H1 (cell line): ENCODE results near the gene TRIM9. TPM values are rescaled to one million over a fixed set of nuclear protein-coding genes. Genes with fewer than 3 reads are reported as not detected.

ENCODE experiments used
- CTCF ChIA-PET: fragments of 300-600 bp; sonication (Branson Sonifier 250); formaldehyde crosslinking; loops from one replicate; lab custom pipeline; 2021; ENCODE audit not compliant: partially characterized antibody; lab: Charles Lee
- POLR2A ChIA-PET: fragments of 300-600 bp; sonication (Branson Sonifier 250); formaldehyde crosslinking; loops from one replicate; lab custom pipeline; 2021; ENCODE audit warnings: inconsistent platforms; ENCODE audit not compliant: partially characterized antibody; lab: Charles Lee
- DNase-seq, 2 experiments: peaks; one replicate each; pipeline versions ENCODE4 v3.0.0 to v3.0.0-alpha.2; 2010 to 2022; ENCODE audit warnings: low spot score in 2 of 2, low read depth in 1 of 2, mixed read lengths in 1 of 2
- FAIRE-seq: peaks from 2 replicates; lab custom pipeline; 2011; peaks lifted over from hg19 to GRCh38; lab: Jason Lieb, UNC
- H2AFZ ChIP-seq: 2 replicates; pipeline ENCODE4 v1.8.1; 2012; ENCODE audit warnings: low read length, inconsistent platforms
- H2AK5ac ChIP-seq: 2 replicates; pipeline ENCODE4 v1.6.1; 2013; ENCODE audit warnings: low read depth, low read length
- H2BK120ac ChIP-seq: replicated peaks from 2 replicates; pipeline ENCODE3; 2013; ENCODE audit warnings: low read depth, low read length, inconsistent platforms
- H2BK12ac ChIP-seq: 2 replicates; pipeline ENCODE4 v1.6.1; 2013; ENCODE audit warnings: low read depth, low read length
- H2BK15ac ChIP-seq: 2 replicates; pipeline ENCODE4 v1.6.1; 2013; ENCODE audit warnings: low read length
- H2BK20ac ChIP-seq: 2 replicates; pipeline ENCODE4 v1.6.1; 2013; ENCODE audit warnings: low read length
- H2BK5ac ChIP-seq: 2 replicates; pipeline ENCODE4 v1.6.1; 2013; ENCODE audit warnings: low read depth, low read length
- H3K14ac ChIP-seq: 2 replicates; pipeline ENCODE4 v1.6.1; 2013; ENCODE audit warnings: inconsistent platforms; ENCODE audit not compliant: insufficient read length
- H3K18ac ChIP-seq: 2 replicates; pipeline ENCODE4 v1.6.1; 2013; ENCODE audit warnings: low read length; ENCODE audit errors: extremely low read depth
- H3K23ac ChIP-seq: 2 replicates; pipeline ENCODE4 v1.6.1; 2013; ENCODE audit warnings: inconsistent platforms; ENCODE audit not compliant: insufficient read length
- H3K23me2 ChIP-seq: 2 replicates; pipeline ENCODE4 v1.6.1; 2013; ENCODE audit warnings: low read depth, low read length
- H3K27ac ChIP-seq: 2 replicates; pipeline ENCODE4 v1.6.1; 2011; ENCODE audit warnings: low read depth, low read length, inconsistent platforms
- H3K27me3 ChIP-seq, 4 experiments: replicated peaks in 1 of 4; 1 replicate in 1 of 4; 2 replicates in 3 of 4; pipeline versions ENCODE4 v1.6.1 to v1.8.1; 2011 to 2013; ENCODE audit warnings: low read length in 3 of 4, mild to moderate bottlenecking in 3 of 4, inconsistent platforms in 2 of 4, mixed read lengths in 2 of 4, moderate library complexity in 1 of 4; ENCODE audit not compliant: control insufficient read depth in 3 of 4, insufficient read depth in 3 of 4; ENCODE audit errors: extremely low read depth in 1 of 4
- H3K36me3 ChIP-seq, 4 experiments: 2 replicates each; pipeline versions ENCODE4 v1.6.1 to v1.8.1; 2011 to 2013; ENCODE audit warnings: mild to moderate bottlenecking in 4 of 4, low read length in 3 of 4, moderate library complexity in 2 of 4, control low read depth in 1 of 4, inconsistent platforms in 1 of 4; ENCODE audit not compliant: insufficient read depth in 4 of 4, control insufficient read depth in 2 of 4
- H3K4ac ChIP-seq: replicated peaks from 2 replicates; pipeline ENCODE3; 2013; ENCODE audit warnings: low read length, low read depth, mixed read lengths, inconsistent platforms; ENCODE audit not compliant: insufficient read length
- H3K4me1 ChIP-seq, 4 experiments: replicated peaks in 1 of 4; 1 replicate in 1 of 4; 2 replicates in 3 of 4; pipeline versions ENCODE4 v1.6.1 to v1.8.1; 2011 to 2013; ENCODE audit warnings: low read length in 3 of 4, inconsistent platforms in 2 of 4, mixed read lengths in 1 of 4; ENCODE audit not compliant: insufficient read depth in 4 of 4, control insufficient read depth in 3 of 4
- H3K4me2 ChIP-seq, 2 experiments: 2 replicates each; pipeline versions ENCODE4 v1.6.1 to v1.8.1; 2011 to 2013; ENCODE audit warnings: low read depth in 2 of 2, low read length in 2 of 2, control low read depth in 1 of 2, inconsistent platforms in 1 of 2, mild to moderate bottlenecking in 1 of 2; ENCODE audit not compliant: insufficient read depth in 1 of 2
- H3K4me3 ChIP-seq, 4 experiments: fragments of 200-600, 300-600 bp in 1 of 4; sonication (generic), shearing (Covaris generic), sonication (Bioruptor Twin) in 1 of 4; 2 replicates each; pipeline versions ENCODE4 v1.5.1 to v1.8.1; 2011 to 2016; ENCODE audit warnings: low read length in 4 of 4, low read depth in 3 of 4, control low read depth in 2 of 4, inconsistent platforms in 2 of 4, mild to moderate bottlenecking in 2 of 4, mixed read lengths in 1 of 4, moderate library complexity in 1 of 4; ENCODE audit not compliant: insufficient read depth in 2 of 4; ENCODE audit errors: extremely low read depth in 1 of 4
- H3K56ac ChIP-seq: replicated peaks from 2 replicates; pipeline ENCODE3; 2013; ENCODE audit warnings: low read depth, mild to moderate bottlenecking, mixed read lengths, low read length, inconsistent platforms; ENCODE audit not compliant: insufficient read length
- H3K79me1 ChIP-seq: 2 replicates; pipeline ENCODE4 v1.6.1; 2013; ENCODE audit warnings: low read depth, low read length, control low read depth
- H3K79me2 ChIP-seq, 2 experiments: 2 replicates each; pipeline versions ENCODE4 v1.6.1 to v1.8.1; 2012 to 2013; ENCODE audit warnings: low read length in 2 of 2, mild to moderate bottlenecking in 2 of 2, inconsistent platforms in 1 of 2; ENCODE audit not compliant: insufficient read depth in 2 of 2, control insufficient read depth in 1 of 2
- H3K9ac ChIP-seq, 4 experiments: replicated peaks in 1 of 4; 1 replicate in 1 of 4; 2 replicates in 3 of 4; pipeline versions ENCODE4 v1.6.1 to v1.8.1; 2011 to 2013; ENCODE audit warnings: low read depth in 3 of 4, low read length in 3 of 4, control low read depth in 2 of 4, mild to moderate bottlenecking in 2 of 4, moderate library complexity in 2 of 4, inconsistent platforms in 1 of 4; ENCODE audit errors: extremely low read depth in 1 of 4
- H3K9me3 ChIP-seq, 2 experiments: 2 replicates each; pipeline versions ENCODE4 v1.6.1 to v1.8.1; 2012 to 2013; ENCODE audit warnings: mild to moderate bottlenecking in 2 of 2, moderate library complexity in 2 of 2, control low read depth in 1 of 2, inconsistent platforms in 1 of 2, low read depth in 1 of 2, low read length in 1 of 2, mixed read lengths in 1 of 2; ENCODE audit not compliant: insufficient read depth in 2 of 2
- H4K20me1 ChIP-seq, 2 experiments: replicated peaks in 1 of 2; 2 replicates each; pipeline versions ENCODE3 to v1.8.1; 2011 to 2013; ENCODE audit warnings: inconsistent platforms in 2 of 2, low read length in 2 of 2, mild to moderate bottlenecking in 1 of 2; ENCODE audit not compliant: insufficient read depth in 2 of 2, control insufficient read depth in 1 of 2
- H4K5ac ChIP-seq: 2 replicates; pipeline ENCODE4 v1.6.1; 2013; ENCODE audit warnings: low read length, low read depth, mixed read lengths, inconsistent platforms; ENCODE audit not compliant: insufficient read length
- H4K8ac ChIP-seq: 2 replicates; pipeline ENCODE4 v1.8.0; 2013; ENCODE audit warnings: mild to moderate bottlenecking, moderate library complexity, low read length, inconsistent platforms; ENCODE audit not compliant: insufficient read depth; ENCODE audit errors: extremely low read depth
- H4K91ac ChIP-seq: replicated peaks from 2 replicates; pipeline ENCODE3; 2013; ENCODE audit warnings: low read length, mixed read lengths, inconsistent platforms; ENCODE audit not compliant: insufficient read length
- BCL11A ChIP-seq, 2 experiments: IDR thresholded peaks; one replicate each; pipeline ENCODE4 v1.6.1; 2011; ENCODE audit warnings: low read depth in 2 of 2, low read length in 2 of 2, mild to moderate bottlenecking in 2 of 2
- CBX8 ChIP-seq: fragments of 300-800, 300-1000 bp; sonication (generic); IDR thresholded peaks from 2 replicates; pipeline ENCODE4 v1.7.1; 2016; ENCODE audit warnings: low read depth, low read length, borderline replicate concordance
- GTF2F1 ChIP-seq: IDR thresholded peaks from 2 replicates; pipeline ENCODE4 v1.6.1; 2012; ENCODE audit warnings: low read depth, low read length, improper control_type of control experiment, borderline replicate concordance
- HDAC6 ChIP-seq: IDR thresholded peaks from one replicate; pipeline ENCODE4 v1.7.1; 2012; ENCODE audit warnings: low read depth, mild to moderate bottlenecking, inconsistent platforms, low read length, moderate library complexity
- JUN ChIP-seq: IDR thresholded peaks from 2 replicates; pipeline ENCODE4 v1.6.1; 2011; ENCODE audit warnings: low read depth, mild to moderate bottlenecking, improper control_type of control experiment, low read length
- KDM4A ChIP-seq: IDR thresholded peaks from one replicate; pipeline ENCODE4 v1.7.1; 2012; ENCODE audit warnings: low read depth, mild to moderate bottlenecking, moderate library complexity, low read length, inconsistent platforms; ENCODE audit not compliant: severe bottlenecking
- PHF8 ChIP-seq: fragments of 200-600 bp; sonication (generic); conservative IDR thresholded peaks from 2 replicates; pipeline ENCODE4 v1.7.1; 2012; ENCODE audit warnings: low read depth, mild to moderate bottlenecking, inconsistent platforms, low read length, moderate library complexity
- POLR2AphosphoS5 ChIP-seq: IDR thresholded peaks from 2 replicates; pipeline ENCODE4 v1.6.1; 2011; ENCODE audit warnings: low read depth, low read length
- SP1 ChIP-seq: IDR thresholded peaks from 2 replicates; pipeline ENCODE4 v1.6.1; 2011; ENCODE audit warnings: low read depth, low read length
- WGBS, 2 experiments: shearing (Covaris generic) in 1 of 2; methylation state at CpG; one replicate each; pipeline versions ENCODE4 v1.1.6 to v1.1.7; 2013 to 2015; ENCODE audit warnings: low lambda C conversion rate in 2 of 2, mixed read lengths in 2 of 2, inconsistent platforms in 1 of 2, low coverage in 1 of 2, missing lambda C conversion rate in 1 of 2; ENCODE audit not compliant: insufficient replicate concordance in 2 of 2, insufficient coverage in 1 of 2, insufficient read length in 1 of 2; ENCODE audit errors: extremely low coverage in 1 of 2, missing lambda C conversion rate in 1 of 2; 5-methylcytosine and 5-hydroxymethylcytosine counted together
- polyA plus RNA-seq, 7 experiments: library from polyadenylated mRNA; depleted of rRNA in 3 of 7; stranded (reverse) in 5 of 7; unstranded in 2 of 7; fragments of >200 nt in 5 of 7; fragments of 200-250 nt in 2 of 7; gene quantifications; 1 replicate in 5 of 7; 2 replicates in 1 of 7; 4 replicates in 1 of 7; pipeline versions ENCODE4 v1.2.1 to v1.2.3, GENCODE V29; 2011 to 2013; ENCODE audit warnings: missing spikeins in 2 of 7, mixed read lengths in 2 of 7
- total RNA-seq: library from RNA; stranded (reverse); fragmentation: NEBNext Ultra II Directional; extraction: Animal tissue kit (Norgen Biotek cat#: 25700); gene quantifications from 2 replicates; pipeline ENCODE4 v1.2.1, GENCODE V29; 2021
- TF ChIP-seq, protein P1 (sequence below): IDR thresholded peaks from 2 replicates; pipeline ENCODE4 v1.6.1; 2012; ENCODE audit warnings: low read length, inconsistent platforms

Gene TRIM9
- total and polyA plus RNA-seq, 2 of the 8 experiments (the other 6 are each of a cell fraction or from before 2014, with no cell fraction given), result 2.7 to 5.4 TPM

DNA sequence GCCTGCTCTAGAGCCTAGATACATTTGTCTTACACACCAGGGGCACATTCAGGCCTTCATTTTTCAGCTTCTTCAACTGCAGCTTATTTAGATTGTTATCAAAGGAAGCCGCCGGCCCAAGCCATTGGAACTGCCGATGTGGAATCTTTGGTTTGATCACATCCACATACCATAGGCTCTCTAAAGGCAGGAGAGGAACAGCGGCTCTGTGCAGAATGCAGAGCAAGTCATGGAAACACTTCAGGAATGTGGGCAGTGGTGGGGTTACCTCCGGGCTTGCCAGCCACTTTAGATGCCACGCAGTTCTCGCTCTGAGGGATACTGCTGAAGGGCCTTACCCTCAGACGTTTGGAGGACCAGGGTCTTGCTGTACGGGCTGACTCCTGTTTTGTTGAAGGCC is 97.2 kb downstream of the TRIM9 start:
- no peak overlapping the region for H2BK5ac ChIP-seq
- no peak overlapping the region for H3K4ac ChIP-seq
- WGBS, 2 experiments, result 92% methylated on average over 9 of the region's 9 CpGs; no CpG with 5 or more reads in 1 of the 2 experiments
- no peak overlapping the region for H3K56ac ChIP-seq
- no peaks in the 10 kb centered on the region for H3K79me1 ChIP-seq
- no peak overlapping the region for H3K18ac ChIP-seq
- DNase-seq (no peak), FAIRE-seq (no peak)
- H2BK15ac ChIP-seq, result no peak overlapping the region
- H2BK120ac ChIP-seq, result no peak overlapping the region
- H4K5ac ChIP-seq, result no peak overlapping the region
- no peak overlapping the region for H3K14ac ChIP-seq
- H2AFZ ChIP-seq, result no peak overlapping the region
- H4K91ac ChIP-seq, result no peak overlapping the region
- H3K4me2 ChIP-seq, result no peak overlapping the region
- no peak overlapping the region for H3K23ac ChIP-seq
- H3K4me3 ChIP-seq, result no peak overlapping the region
- no peaks in the 10 kb centered on the region for H3K79me2 ChIP-seq
- H4K8ac ChIP-seq, result no peak overlapping the region
- H3K36me3 ChIP-seq, result no peaks in the 10 kb centered on the region
- no peak overlapping the region for H2BK12ac ChIP-seq
- H4K20me1 ChIP-seq, result no peaks in the 10 kb centered on the region
- H3K9me3 ChIP-seq, result no peaks in the 10 kb centered on the region
- TF ChIP-seq, protein P1, sequence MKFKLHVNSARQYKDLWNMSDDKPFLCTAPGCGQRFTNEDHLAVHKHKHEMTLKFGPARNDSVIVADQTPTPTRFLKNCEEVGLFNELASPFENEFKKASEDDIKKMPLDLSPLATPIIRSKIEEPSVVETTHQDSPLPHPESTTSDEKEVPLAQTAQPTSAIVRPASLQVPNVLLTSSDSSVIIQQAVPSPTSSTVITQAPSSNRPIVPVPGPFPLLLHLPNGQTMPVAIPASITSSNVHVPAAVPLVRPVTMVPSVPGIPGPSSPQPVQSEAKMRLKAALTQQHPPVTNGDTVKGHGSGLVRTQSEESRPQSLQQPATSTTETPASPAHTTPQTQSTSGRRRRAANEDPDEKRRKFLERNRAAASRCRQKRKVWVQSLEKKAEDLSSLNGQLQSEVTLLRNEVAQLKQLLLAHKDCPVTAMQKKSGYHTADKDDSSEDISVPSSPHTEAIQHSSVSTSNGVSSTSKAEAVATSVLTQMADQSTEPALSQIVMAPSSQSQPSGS, result no peak
- TF ChIP-seq HDAC6 (no peak), CBX8 (no peak), BCL11A (IDR thresholded peaks at IDR 0.05; ENCODE audit: low read depth in 2 of 2, low read length in 2 of 2) (no peak), SP1 (no peak), GTF2F1 (no peak), KDM4A (no peak), PHF8 (no peak), POLR2AphosphoS5 (no peak), JUN (no peak)
- no peaks in the 10 kb centered on the region for H3K23me2 ChIP-seq
- no peak overlapping the region for H2AK5ac ChIP-seq
- no peak overlapping the region for H3K9ac ChIP-seq
- no peak overlapping the region for H3K27ac ChIP-seq
- POLR2A ChIA-PET, result no interaction called here
- H2BK20ac ChIP-seq, result no peak overlapping the region
- CTCF ChIA-PET, result interaction anchor here (0.8 kb wide), 1 partner anchor 431 kb away, joined by 3 read pairs; no protein-coding TSS in a partner anchor
- no peaks in the 10 kb centered on the region for H3K27me3 ChIP-seq
- no peaks in the 10 kb centered on the region; a peak in 2 of 7 replicates for H3K4me1 ChIP-seq
